ENCODE measurements around the gene ADISSP.
A peak's percentile ranks its signal among the peaks of the same experiment; 100 is the strongest.

The ADISSP gene

GRCh38 chr20:3729811-3730540 lies 37.6 kb downstream of the ADISSP start:
- H3K79me1 ChIP-seq (ENCODE audit: low read length): no peaks in the 10 kb centered on the region
- H4K12ac ChIP-seq (ENCODE audit: low read depth, low read length): no peak overlapping the region
- H3K79me2 ChIP-seq (ENCODE audit: control insufficient read depth, insufficient read depth, low read length, poor library complexity): no peaks in the 10 kb centered on the region
- H2BK5ac ChIP-seq (ENCODE audit: low read depth, low read length, poor library complexity): no peak overlapping the region
- H3K9ac ChIP-seq (ENCODE audit: low read length): no peak overlapping the region
- no peak overlapping the region for H3K4me3 ChIP-seq (ENCODE audit: low read depth, low read length)
- H4K91ac ChIP-seq (ENCODE audit: low read depth, low read length): no peak overlapping the region
- H3K4ac ChIP-seq (ENCODE audit: low read depth, low read length): no peak overlapping the region
- H3K27ac ChIP-seq (ENCODE audit: low read depth, low read length): no peak overlapping the region
- H2BK12ac ChIP-seq (ENCODE audit: low read length): no peak overlapping the region
- H3K4me2 ChIP-seq (ENCODE audit: low read length): no peak overlapping the region
- WGBS (ENCODE audit: extremely low coverage, insufficient coverage, insufficient read length): no CpG with 5 or more reads among the region's 8 CpGs
- H3K4me1 ChIP-seq (ENCODE audit: control insufficient read depth in 1 of 2, insufficient read depth in 2 of 2, low read length in 2 of 2): peaks cover 2 to 3% of the 10 kb centered on the region in 2 experiments
- no peaks in the 10 kb centered on the region for H3K36me3 ChIP-seq (ENCODE audit: control insufficient read depth in 1 of 2, insufficient read depth in 2 of 2, low read length in 2 of 2)
- no peak overlapping the region for H3K18ac ChIP-seq (ENCODE audit: low read length)
- peaks cover 10% of the 10 kb centered on the region for H3K27me3 ChIP-seq (ENCODE audit: insufficient read depth, low read length)
- no peak for DNase-seq
- H3K23ac ChIP-seq (ENCODE audit: low read length): no peak overlapping the region
- no peak overlapping the region for H2AFZ ChIP-seq (ENCODE audit: insufficient read depth, low read length, poor library complexity)
- peaks cover 3% of the 10 kb centered on the region for H3K9me3 ChIP-seq (ENCODE audit: insufficient read depth, low read depth, low read length)
- H3K14ac ChIP-seq (ENCODE audit: low read length): no peak overlapping the region
- H2BK120ac ChIP-seq (ENCODE audit: insufficient read depth, low read length, poor library complexity): no peak overlapping the region
- no peak overlapping the region for H2AK5ac ChIP-seq (ENCODE audit: low read length)
- H4K8ac ChIP-seq (ENCODE audit: low read depth, low read length): no peak overlapping the region

GRCh38 chr20:3729378-3729777 lies 38.2 kb downstream of the ADISSP start:
- no peak overlapping the region for H4K91ac ChIP-seq (ENCODE audit: low read depth, low read length)
- no peak overlapping the region for H4K8ac ChIP-seq (ENCODE audit: low read depth, low read length)
- no peak for DNase-seq
- H3K79me2 ChIP-seq (ENCODE audit: control insufficient read depth, insufficient read depth, low read length, poor library complexity): no peaks in the 10 kb centered on the region
- peak overlapping the region; percentile 40 for H2AFZ ChIP-seq (ENCODE audit: insufficient read depth, low read length, poor library complexity)
- H2BK5ac ChIP-seq (ENCODE audit: low read depth, low read length, poor library complexity): no peak overlapping the region
- H3K4ac ChIP-seq (ENCODE audit: low read depth, low read length): no peak overlapping the region
- no peak overlapping the region for H2AK5ac ChIP-seq (ENCODE audit: low read length)
- no peak overlapping the region for H4K12ac ChIP-seq (ENCODE audit: low read depth, low read length)
- no CpG with 5 or more reads among the region's 6 CpGs for WGBS (ENCODE audit: extremely low coverage, insufficient coverage, insufficient read length)
- no peaks in the 10 kb centered on the region for H3K79me1 ChIP-seq (ENCODE audit: low read length)
- H3K9me3 ChIP-seq (ENCODE audit: insufficient read depth, low read depth, low read length): peaks cover 3% of the 10 kb centered on the region
- no peak overlapping the region for H2BK120ac ChIP-seq (ENCODE audit: insufficient read depth, low read length, poor library complexity)
- no peak overlapping the region for H3K4me2 ChIP-seq (ENCODE audit: low read length)
- H3K23ac ChIP-seq (ENCODE audit: low read length): no peak overlapping the region
- no peaks in the 10 kb centered on the region for H3K36me3 ChIP-seq (ENCODE audit: control insufficient read depth in 1 of 2, insufficient read depth in 2 of 2, low read length in 2 of 2)
- H3K27me3 ChIP-seq (ENCODE audit: insufficient read depth, low read length): peaks cover 10% of the 10 kb centered on the region
- H3K14ac ChIP-seq (ENCODE audit: low read length): no peak overlapping the region
- no peak overlapping the region for H3K4me3 ChIP-seq (ENCODE audit: low read depth, low read length)
- no peak overlapping the region for H3K18ac ChIP-seq (ENCODE audit: low read length)
- no peak overlapping the region for H3K27ac ChIP-seq (ENCODE audit: low read depth, low read length)
- no peak overlapping the region for H3K9ac ChIP-seq (ENCODE audit: low read length)
- H3K4me1 ChIP-seq (ENCODE audit: control insufficient read depth in 1 of 2, insufficient read depth in 2 of 2, low read length in 2 of 2): peaks cover 2 to 3% of the 10 kb centered on the region in 2 experiments
- H2BK12ac ChIP-seq (ENCODE audit: low read length): no peak overlapping the region

- Histone ChIP-seq H3K79me2 (ENCODE audit: control insufficient read depth, insufficient read depth, low read length, poor library complexity) (no peaks in the 10 kb centered on the region), H4K91ac (ENCODE audit: low read depth, low read length) (no peak overlapping the region), H3K27me3 (ENCODE audit: insufficient read depth, low read length) (peaks cover 10% of the 10 kb centered on the region)
Measured at GRCh38 chr20:3728876-3729275, 38.7 kb downstream of the ADISSP start.

GRCh38 chr20:3728354-3728753 lies 39.2 kb downstream of the ADISSP start:
- Histone ChIP-seq H3K9me3 (ENCODE audit: insufficient read depth, low read depth, low read length) (peaks cover 2% of the 10 kb centered on the region), H3K14ac (ENCODE audit: low read length) (no peak overlapping the region), H2BK120ac (ENCODE audit: insufficient read depth, low read length, poor library complexity) (no peak overlapping the region), H3K79me2 (ENCODE audit: control insufficient read depth, insufficient read depth, low read length, poor library complexity) (no peaks in the 10 kb centered on the region), H3K27me3 (ENCODE audit: insufficient read depth, low read length) (peaks cover 8% of the 10 kb centered on the region), H3K79me1 (ENCODE audit: low read length) (no peaks in the 10 kb centered on the region), H3K4me3 (ENCODE audit: low read depth, low read length) (no peak overlapping the region), H3K23ac (ENCODE audit: low read length) (no peak overlapping the region), H3K27ac (ENCODE audit: low read depth, low read length) (no peak overlapping the region), H2AFZ (ENCODE audit: insufficient read depth, low read length, poor library complexity) (no peak overlapping the region), H3K4me1 (ENCODE audit: control insufficient read depth in 1 of 2, insufficient read depth in 2 of 2, low read length in 2 of 2) (peaks cover 2 to 3% of the 10 kb centered on the region in 2 experiments), H4K8ac (ENCODE audit: low read depth, low read length) (no peak overlapping the region), H4K12ac (ENCODE audit: low read depth, low read length) (no peak overlapping the region), H3K36me3 (ENCODE audit: control insufficient read depth in 1 of 2, insufficient read depth in 2 of 2, low read length in 2 of 2) (no peaks in the 10 kb centered on the region), H3K9ac (ENCODE audit: low read length) (no peak overlapping the region), H2BK5ac (ENCODE audit: low read depth, low read length, poor library complexity) (no peak overlapping the region), H2BK12ac (ENCODE audit: low read length) (no peak overlapping the region), H2AK5ac (ENCODE audit: low read length) (no peak overlapping the region), H3K4ac (ENCODE audit: low read depth, low read length) (no peak overlapping the region), H3K18ac (ENCODE audit: low read length) (no peak overlapping the region), H3K4me2 (ENCODE audit: low read length) (no peak overlapping the region), H4K91ac (ENCODE audit: low read depth, low read length) (no peak overlapping the region)
- DNase-seq: no peak
- WGBS (ENCODE audit: extremely low coverage, insufficient coverage, insufficient read length): no CpG with 5 or more reads among the region's 5 CpGs

More at GRCh38 chr20:3728876-3729275, 38.7 kb downstream of the ADISSP start:
- no peak overlapping the region for H2AFZ ChIP-seq (ENCODE audit: insufficient read depth, low read length, poor library complexity)
- no peak overlapping the region for H4K8ac ChIP-seq (ENCODE audit: low read depth, low read length)
- H3K4me2 ChIP-seq (ENCODE audit: low read length): no peak overlapping the region
- no peak overlapping the region for H3K4me3 ChIP-seq (ENCODE audit: low read depth, low read length)
- H3K9ac ChIP-seq (ENCODE audit: low read length): no peak overlapping the region
- no peak overlapping the region for H2BK12ac ChIP-seq (ENCODE audit: low read length)
- no peak overlapping the region for H3K23ac ChIP-seq (ENCODE audit: low read length)
- H3K18ac ChIP-seq (ENCODE audit: low read length): no peak overlapping the region
- peaks cover 2% of the 10 kb centered on the region for H3K9me3 ChIP-seq (ENCODE audit: insufficient read depth, low read depth, low read length)
- no peak overlapping the region for H3K14ac ChIP-seq (ENCODE audit: low read length)
- peaks cover 2 to 3% of the 10 kb centered on the region in 2 experiments for H3K4me1 ChIP-seq (ENCODE audit: control insufficient read depth in 1 of 2, insufficient read depth in 2 of 2, low read length in 2 of 2)
- no peaks in the 10 kb centered on the region for H3K36me3 ChIP-seq (ENCODE audit: control insufficient read depth in 1 of 2, insufficient read depth in 2 of 2, low read length in 2 of 2)
- H3K79me1 ChIP-seq (ENCODE audit: low read length): no peaks in the 10 kb centered on the region
- H2BK5ac ChIP-seq (ENCODE audit: low read depth, low read length, poor library complexity): no peak overlapping the region
- no peak overlapping the region for H2BK120ac ChIP-seq (ENCODE audit: insufficient read depth, low read length, poor library complexity)
- no peak for DNase-seq
- H3K27ac ChIP-seq (ENCODE audit: low read depth, low read length): no peak overlapping the region
- H2AK5ac ChIP-seq (ENCODE audit: low read length): no peak overlapping the region
- no peak overlapping the region for H4K12ac ChIP-seq (ENCODE audit: low read depth, low read length)
- H3K4ac ChIP-seq (ENCODE audit: low read depth, low read length): no peak overlapping the region
- no CpG with 5 or more reads among the region's 3 CpGs for WGBS (ENCODE audit: extremely low coverage, insufficient coverage, insufficient read length)

Data from trophoblast cell (in vitro differentiated cells and primary cell).